Regular cardiac myocyte (primary cell): Measurements from ENCODE around the gene CCNC. TPM values are rescaled to one million over a fixed set of nuclear protein-coding genes. Genes with fewer than 3 reads are reported as not detected.

Experiments
- total RNA-seq: library from RNA; depleted of rRNA; stranded (reverse); fragments of >200 nt; gene quantifications from 2 replicates; pipeline ENCODE4 v1.2.3, GENCODE V29; 2014

CCNC gene
- 75.7 and 81.2 TPM in 2 replicates for total RNA-seq

GRCh38 chr6:99568103-99568933 lies at the start of gene CCNC:
Gene CCNC, minus strand, starts transcription at chr6:99568660. Its CDS starts 133 bp downstream, at chr6:99568527.

GRCh38 chr6:99606656-99607415 lies 38.4 kb upstream of the CCNC start, which contains the start of gene PRDM13:
Gene PRDM13, plus strand, starts transcription at chr6:99606833. Its CDS starts 202 bp downstream, at chr6:99607035.

Other genes starting within 250 kb of the CCNC start
- 0.77 and 1.4 TPM in 2 replicates for gene FAXC, start 219.0 kb downstream of the CCNC start, total RNA-seq
- gene COQ3, start 174.5 kb downstream of the CCNC start, total RNA-seq, result 2.8 and 8.2 TPM in 2 replicates
- gene PNISR, start 143.4 kb downstream of the CCNC start, total RNA-seq, result 34.1 and 67.7 TPM in 2 replicates
- 23.4 and 34.4 TPM in 2 replicates for gene USP45, start 53.2 kb downstream of the CCNC start, total RNA-seq
- not detected in 2 replicates for gene PRDM13, start 38.2 kb upstream of the CCNC start, total RNA-seq